HFFc6 (cell line): ENCODE results near the gene PKD1. TPM values are rescaled to one million over a fixed set of nuclear protein-coding genes. Genes with fewer than 3 reads are reported as not detected.

ENCODE experiments used
- DNase-seq: peaks from one replicate; pipeline ENCODE4 v3.0.0-alpha.2; 2018
- H3K27ac Mint-ChIP-seq: 2 replicates; pipeline ENCODE4 v1.8.0; 2020; ENCODE audit warnings: mild to moderate bottlenecking, mixed read lengths
- H3K27me3 Mint-ChIP-seq: 2 replicates; pipeline ENCODE4 v1.8.0; 2021; ENCODE audit warnings: mild to moderate bottlenecking, moderate library complexity, mixed read lengths; ENCODE audit not compliant: insufficient read depth
- H3K36me3 Mint-ChIP-seq: 2 replicates; pipeline ENCODE4 v1.8.0; 2021; ENCODE audit warnings: low read depth, mixed read lengths
- H3K4me1 Mint-ChIP-seq: 2 replicates; pipeline ENCODE4 v1.8.0; 2020; ENCODE audit warnings: low read depth, mixed read lengths
- H3K4me3 Mint-ChIP-seq: 2 replicates; pipeline ENCODE4 v1.8.0; 2020; ENCODE audit warnings: mild to moderate bottlenecking, moderate library complexity, mixed read lengths
- H3K9me3 Mint-ChIP-seq: 2 replicates; pipeline ENCODE4 v1.8.0; 2020; ENCODE audit warnings: mild to moderate bottlenecking, mixed read lengths
- total RNA-seq, 6 experiments: library from RNA; stranded (reverse); fragmentation: NEBNext Ultra II Directional; extraction: Animal tissue kit (Norgen Biotek cat#: 25700); gene quantifications; 2 replicates in 1 of 6; 3 replicates in 5 of 6; pipeline ENCODE4 v1.2.3, GENCODE V29; 2021
- TF ChIP-seq, protein P1 (sequence below): fragments of 200-600 bp; sonication (generic); IDR thresholded peaks from 2 replicates; pipeline ENCODE4 v1.5.0; 2021; ENCODE audit warnings: antibody characterized with exemption, mild to moderate bottlenecking

The PKD1 gene
- total RNA-seq, 6 experiments from 2014 or later = 77.9 to 118 (median 82.5) TPM

- peaks cover 4% of the 10 kb centered on the region; the same call in 1 of the 2 replicates for H3K9me3 Mint-ChIP-seq
- peaks cover 17% of the 10 kb centered on the region for H3K27me3 Mint-ChIP-seq
- H3K4me1 Mint-ChIP-seq = peaks cover 12% of the 10 kb centered on the region
- H3K4me3 Mint-ChIP-seq = no peak overlapping the region
- DNase-seq = no peak
- TF ChIP-seq, protein P1, sequence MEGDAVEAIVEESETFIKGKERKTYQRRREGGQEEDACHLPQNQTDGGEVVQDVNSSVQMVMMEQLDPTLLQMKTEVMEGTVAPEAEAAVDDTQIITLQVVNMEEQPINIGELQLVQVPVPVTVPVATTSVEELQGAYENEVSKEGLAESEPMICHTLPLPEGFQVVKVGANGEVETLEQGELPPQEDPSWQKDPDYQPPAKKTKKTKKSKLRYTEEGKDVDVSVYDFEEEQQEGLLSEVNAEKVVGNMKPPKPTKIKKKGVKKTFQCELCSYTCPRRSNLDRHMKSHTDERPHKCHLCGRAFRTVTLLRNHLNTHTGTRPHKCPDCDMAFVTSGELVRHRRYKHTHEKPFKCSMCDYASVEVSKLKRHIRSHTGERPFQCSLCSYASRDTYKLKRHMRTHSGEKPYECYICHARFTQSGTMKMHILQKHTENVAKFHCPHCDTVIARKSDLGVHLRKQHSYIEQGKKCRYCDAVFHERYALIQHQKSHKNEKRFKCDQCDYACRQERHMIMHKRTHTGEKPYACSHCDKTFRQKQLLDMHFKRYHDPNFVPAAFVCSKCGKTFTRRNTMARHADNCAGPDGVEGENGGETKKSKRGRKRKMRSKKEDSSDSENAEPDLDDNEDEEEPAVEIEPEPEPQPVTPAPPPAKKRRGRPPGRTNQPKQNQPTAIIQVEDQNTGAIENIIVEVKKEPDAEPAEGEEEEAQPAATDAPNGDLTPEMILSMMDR = no peak
- peaks cover 28% of the 10 kb centered on the region for H3K36me3 Mint-ChIP-seq
- H3K27ac Mint-ChIP-seq = no peak overlapping the region
Measured at GRCh38 chr16:2091547-2092255, 44.0 kb downstream of the PKD1 start.

DNA sequence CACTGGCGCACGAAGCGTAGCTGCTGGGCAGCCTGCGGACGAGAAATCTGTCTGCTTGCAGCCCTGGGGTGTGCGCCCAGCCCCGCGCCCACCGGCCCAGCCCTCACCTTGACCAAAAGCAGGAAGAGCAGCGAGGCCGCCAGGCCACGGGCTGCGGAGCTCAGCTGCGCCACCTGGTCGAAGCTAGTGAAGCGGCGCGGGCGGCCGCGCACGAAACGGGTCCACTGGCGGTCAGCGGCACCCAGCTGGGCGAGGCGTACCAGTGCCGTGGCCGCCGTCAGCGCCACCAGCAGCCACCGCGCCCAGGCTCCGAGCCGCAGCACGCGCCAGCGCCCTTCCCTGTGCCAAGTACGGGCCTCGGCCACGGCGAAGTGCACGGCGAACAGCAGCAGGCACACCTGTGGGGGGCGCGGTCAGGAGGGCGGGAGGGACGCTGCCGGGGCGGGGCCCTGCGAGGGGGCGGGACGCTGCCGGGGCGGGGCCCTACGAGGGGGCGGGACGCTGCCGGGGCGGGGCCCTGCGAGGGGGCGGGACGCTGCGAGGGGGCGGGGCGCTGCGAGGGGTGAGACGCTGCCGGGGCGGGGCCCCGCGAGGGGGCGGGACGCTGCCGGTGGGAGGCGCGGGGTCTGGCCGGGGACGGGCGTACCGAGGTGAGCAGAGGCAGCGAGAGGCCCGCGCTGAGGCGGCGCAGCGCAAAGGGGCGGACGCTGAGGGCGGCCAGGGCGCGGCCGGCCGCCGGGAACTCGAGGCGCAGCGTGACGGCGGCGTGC is 44.7 kb downstream of the PKD1 start:
- no peak for DNase-seq
- Mint-ChIP-seq H3K9me3 (peaks cover 4% of the 10 kb centered on the region; the same call in 1 of the 2 replicates), H3K4me1 (peaks cover 10% of the 10 kb centered on the region), H3K4me3 (no peak overlapping the region), H3K36me3 (peaks cover 24% of the 10 kb centered on the region), H3K27me3 (peaks cover 19% of the 10 kb centered on the region), H3K27ac (no peak overlapping the region)
- TF ChIP-seq, protein P1 = no peak

DNA sequence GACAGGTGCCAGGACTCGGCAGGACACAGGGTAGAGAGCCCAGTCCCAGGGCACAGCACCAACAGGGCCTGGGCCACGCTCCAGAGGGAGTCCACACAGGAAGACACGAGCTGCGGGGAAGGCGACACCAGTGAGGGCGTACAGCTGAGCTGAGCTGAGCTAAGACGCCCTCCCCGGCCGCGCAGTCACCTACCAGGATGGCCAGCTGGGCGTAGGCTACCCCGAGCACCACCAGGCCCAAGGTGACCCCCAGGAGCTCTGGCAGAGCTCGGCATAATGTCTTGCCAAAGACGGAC is 45.3 kb downstream of the PKD1 start:
- DNase-seq = no peak
- peaks cover 22% of the 10 kb centered on the region for H3K27me3 Mint-ChIP-seq
- peaks cover 4% of the 10 kb centered on the region; the same call in 1 of the 2 replicates for H3K9me3 Mint-ChIP-seq
- H3K36me3 Mint-ChIP-seq = peaks cover 19% of the 10 kb centered on the region
- H3K4me3 Mint-ChIP-seq = no peak overlapping the region
- H3K4me1 Mint-ChIP-seq = peaks cover 5% of the 10 kb centered on the region
- no peak overlapping the region for H3K27ac Mint-ChIP-seq
- TF ChIP-seq, protein P1 = no peak

DNA sequence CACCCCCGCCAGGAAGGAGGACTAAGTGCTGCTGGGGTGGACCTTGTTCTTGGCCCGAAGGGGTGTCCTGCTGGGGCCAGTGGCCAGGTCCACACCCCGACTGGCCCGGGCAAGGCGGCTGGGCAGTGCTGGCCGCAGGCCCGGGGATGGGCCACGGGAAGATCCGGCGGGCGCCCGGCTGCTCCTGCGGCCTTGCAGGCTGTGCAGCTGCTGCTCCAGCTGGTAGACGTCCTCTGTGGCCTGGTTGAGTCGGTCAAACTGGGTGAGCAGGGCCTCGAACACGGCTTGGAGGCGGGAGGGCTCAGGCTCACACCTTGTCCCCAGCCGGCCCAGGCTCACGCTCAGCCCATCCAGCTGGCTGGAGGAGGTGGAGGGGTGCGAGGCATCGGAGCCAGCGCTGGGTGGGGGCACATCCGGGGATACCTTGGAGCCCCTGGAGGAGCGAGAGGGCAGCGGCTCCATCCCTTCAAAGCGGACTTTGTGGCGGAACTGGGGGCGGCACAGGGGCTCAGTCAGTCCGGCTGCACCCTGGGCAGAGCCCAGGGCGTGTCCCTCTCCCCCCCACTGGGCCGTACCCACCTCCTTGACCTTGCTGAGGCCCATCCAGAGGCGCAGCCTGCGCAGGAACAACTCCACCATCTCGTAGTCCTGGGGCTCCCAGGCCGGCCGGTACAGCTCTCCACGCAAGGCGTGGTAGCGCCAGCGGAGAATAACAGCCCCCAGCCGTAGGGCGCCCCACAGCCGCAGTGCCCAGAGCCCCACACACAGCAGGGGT is 45.8 kb downstream of the PKD1 start:
- Mint-ChIP-seq H3K36me3 (peaks cover 13% of the 10 kb centered on the region; the same call in 1 of the 2 replicates), H3K27me3 (peaks cover 25% of the 10 kb centered on the region), H3K27ac (no peak overlapping the region), H3K4me1 (no peaks in the 10 kb centered on the region; the same call in 1 of the 2 replicates), H3K9me3 (peaks cover 4% of the 10 kb centered on the region; the same call in 1 of the 2 replicates), H3K4me3 (no peak overlapping the region)
- TF ChIP-seq, protein P1 = no peak
- DNase-seq = no peak

DNA sequence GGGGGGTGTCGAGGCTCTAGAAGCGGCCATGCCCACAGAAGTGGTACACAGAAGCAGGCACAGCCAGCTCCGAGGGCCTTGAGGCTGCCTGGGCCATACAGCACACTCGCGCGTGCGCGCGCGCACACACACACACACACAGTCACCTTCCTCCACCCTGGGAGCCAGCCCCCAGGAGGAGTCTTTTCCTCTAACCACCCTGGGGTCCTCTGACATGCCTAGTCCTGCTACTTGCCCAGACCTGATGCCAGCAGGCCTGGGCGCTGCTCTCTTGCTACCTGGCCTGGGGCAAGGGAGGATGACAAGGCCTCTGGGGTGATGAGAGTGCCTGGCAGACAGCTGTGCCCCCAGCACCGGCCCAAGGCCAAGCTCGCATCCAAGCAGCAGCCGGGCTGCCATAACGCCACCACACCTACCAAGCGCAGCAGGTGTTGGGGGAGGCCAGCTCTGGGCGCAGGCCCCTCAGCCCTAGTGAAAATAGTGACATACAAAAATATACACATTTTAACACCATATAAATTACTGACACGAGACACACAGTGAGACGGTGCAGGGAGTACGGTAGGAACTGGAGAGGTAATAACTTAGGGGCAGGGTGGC is 46.8 kb downstream of the PKD1 start:
- Mint-ChIP-seq H3K9me3 (peaks cover 4% of the 10 kb centered on the region; the same call in 1 of the 2 replicates), H3K27me3 (peaks cover 35% of the 10 kb centered on the region), H3K36me3 (peaks cover 13% of the 10 kb centered on the region; the same call in 1 of the 2 replicates), H3K4me1 (no peaks in the 10 kb centered on the region), H3K27ac (peak overlapping the region; percentile 51; the same call in 1 of the 2 replicates), H3K4me3 (no peak overlapping the region)
- TF ChIP-seq, protein P1 = no peak
- no peak for DNase-seq
